OCI-LY3 (cell line): ENCODE data around the gene EMP1.

Experiments used
- EZH2phosphoT487 ChIP-seq: fragments of 200-600 bp; shearing (Covaris generic); IDR thresholded peaks from 2 replicates; pipeline ENCODE4 v1.6.1; 2018; ENCODE audit warnings: antibody characterized with exemption, mixed run types, low read depth
- TF ChIP-seq, protein P1 (sequence below): fragments of 200-600, 300-600 bp; sonication (generic); IDR thresholded peaks from 2 replicates; pipeline ENCODE4 v1.5.1; 2014; ENCODE audit warnings: antibody characterized with exemption, low read length, low read depth

DNA sequence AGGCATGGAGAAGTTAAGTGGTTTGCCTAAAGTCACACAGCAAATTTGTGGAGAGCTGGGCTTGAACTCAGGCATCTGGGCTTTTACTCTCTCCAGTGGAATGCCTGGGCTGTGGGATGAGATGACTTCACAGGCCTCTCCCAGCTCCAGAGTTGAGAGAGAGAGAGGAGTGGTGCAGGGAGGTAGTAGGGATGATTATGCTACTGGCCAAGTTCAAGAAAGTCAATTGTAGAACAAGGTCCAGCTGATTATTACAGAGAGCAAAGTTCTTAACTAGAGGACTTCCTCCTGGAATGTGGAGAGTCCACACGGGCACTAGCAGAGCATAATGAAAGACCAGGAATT, 769 bp upstream of the EMP1 start:
- TF ChIP-seq, protein P1, sequence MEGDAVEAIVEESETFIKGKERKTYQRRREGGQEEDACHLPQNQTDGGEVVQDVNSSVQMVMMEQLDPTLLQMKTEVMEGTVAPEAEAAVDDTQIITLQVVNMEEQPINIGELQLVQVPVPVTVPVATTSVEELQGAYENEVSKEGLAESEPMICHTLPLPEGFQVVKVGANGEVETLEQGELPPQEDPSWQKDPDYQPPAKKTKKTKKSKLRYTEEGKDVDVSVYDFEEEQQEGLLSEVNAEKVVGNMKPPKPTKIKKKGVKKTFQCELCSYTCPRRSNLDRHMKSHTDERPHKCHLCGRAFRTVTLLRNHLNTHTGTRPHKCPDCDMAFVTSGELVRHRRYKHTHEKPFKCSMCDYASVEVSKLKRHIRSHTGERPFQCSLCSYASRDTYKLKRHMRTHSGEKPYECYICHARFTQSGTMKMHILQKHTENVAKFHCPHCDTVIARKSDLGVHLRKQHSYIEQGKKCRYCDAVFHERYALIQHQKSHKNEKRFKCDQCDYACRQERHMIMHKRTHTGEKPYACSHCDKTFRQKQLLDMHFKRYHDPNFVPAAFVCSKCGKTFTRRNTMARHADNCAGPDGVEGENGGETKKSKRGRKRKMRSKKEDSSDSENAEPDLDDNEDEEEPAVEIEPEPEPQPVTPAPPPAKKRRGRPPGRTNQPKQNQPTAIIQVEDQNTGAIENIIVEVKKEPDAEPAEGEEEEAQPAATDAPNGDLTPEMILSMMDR = no peak
- TF ChIP-seq EZH2phosphoT487 = no peak
